A549 (cell line): ENCODE results near the gene SVIL. TPM values are rescaled to one million over a fixed set of nuclear protein-coding genes. Genes with fewer than 3 reads are reported as not detected.

ENCODE experiments used
- ATAC-seq, 2 experiments: fragments of 200-7000 bp in 1 of 2; fragments of >200 bp in 1 of 2; cut with Nextera tagmentation in 1 of 2; cut with Tn5 transposase in 1 of 2; 3 replicates each; pipeline versions ENCODE4 v1.8.0 to v1.9.1; 2018 to 2020; ENCODE audit warnings: mild to moderate bottlenecking in 1 of 2, moderate library complexity in 1 of 2
- CTCF ChIA-PET: fragments of 300-600 bp; sonication (Branson Sonifier 250); formaldehyde crosslinking; extraction: SDS; loops from one replicate; lab custom pipeline; 2021; ENCODE audit warnings: antibody characterized with exemption, inconsistent platforms; lab: Yijun Ruan, JAX
- POLR2A ChIA-PET: fragments of 350-600 bp; formaldehyde crosslinking; extraction: SDS; loops from one replicate; lab custom pipeline; 2021; ENCODE audit warnings: antibody characterized with exemption, inconsistent platforms; lab: Yijun Ruan, JAX
- DNase-seq, 2 experiments: peaks; one replicate each; pipeline versions ENCODE4 v3.0.0 to v3.0.0-alpha.2; 2011 to 2016; ENCODE audit warnings: low read depth in 1 of 2, low spot score in 1 of 2
- FAIRE-seq: peaks from 2 replicates; lab custom pipeline; 2011; peaks lifted over from hg19 to GRCh38; lab: Jason Lieb, UNC
- H3K27ac ChIP-seq, 2 experiments: fragments of >200 bp; sonication (Bioruptor Twin); formaldehyde crosslinking; 3 replicates each; pipeline ENCODE4 v1.5.1; 2016 to 2017
- H3K4me1 ChIP-seq: fragments of >200 bp; sonication (Bioruptor Twin); formaldehyde crosslinking; 3 replicates; pipeline ENCODE4 v1.6.1; 2016
- H3K4me2 ChIP-seq: fragments of >200 bp; sonication (Bioruptor Twin); formaldehyde crosslinking; 3 replicates; pipeline ENCODE4 v1.6.1; 2016
- H3K4me3 ChIP-seq: fragments of >200 bp; sonication (Bioruptor Twin); formaldehyde crosslinking; 3 replicates; pipeline ENCODE4 v1.5.1; 2016
- H3K9me3 ChIP-seq: fragments of >200 bp; sonication (Bioruptor Twin); formaldehyde crosslinking; 3 replicates; pipeline ENCODE4 v1.6.1; 2016
- BHLHE40 ChIP-seq: IDR thresholded peaks from 2 replicates; pipeline ENCODE4 v1.6.1; 2012; ENCODE audit warnings: low read depth, low read length, inconsistent platforms
- CHD2 ChIP-seq: fragments of 150-350 bp; IDR thresholded peaks from 2 replicates; pipeline ENCODE4 v1.6.1; 2014; ENCODE audit warnings: low read length; ENCODE audit not compliant: partially characterized antibody
- CHD4 ChIP-seq: fragments of 200-600 bp; sonication (generic); IDR thresholded peaks from 2 replicates; pipeline ENCODE4 v1.6.1; 2016; ENCODE audit warnings: antibody characterized with exemption, mild to moderate bottlenecking, borderline replicate concordance
- EHMT2 ChIP-seq: fragments of 200-600 bp; sonication (generic); IDR thresholded peaks from 2 replicates; pipeline ENCODE4 v1.6.1; 2016; ENCODE audit warnings: antibody characterized with exemption, low read depth, mild to moderate bottlenecking, moderate library complexity
- ESRRA ChIP-seq: fragments of 150-350 bp; IDR thresholded peaks from 2 replicates; pipeline ENCODE4 v1.6.1; 2014; ENCODE audit warnings: mild to moderate bottlenecking, low read length, borderline replicate concordance
- FOSB ChIP-seq: fragments of 250-450 bp; sonication (Bioruptor Pico); IDR thresholded peaks from 2 replicates; pipeline ENCODE4 v1.5.0; 2020; ENCODE audit warnings: mild to moderate bottlenecking, moderate library complexity
- FOSL2 ChIP-seq, 2 experiments: fragments of 450-650 bp in 1 of 2; fragments of >200 bp in 1 of 2; sonication (Bioruptor Twin) in 1 of 2; formaldehyde crosslinking; IDR thresholded peaks; 2 replicates each; pipeline versions ENCODE4 v1.5.0 to v1.6.1; 2016 to 2020; ENCODE audit warnings: mild to moderate bottlenecking in 1 of 2, moderate library complexity in 1 of 2
- KDM1A ChIP-seq: fragments of 200-600 bp; sonication (generic); IDR thresholded peaks from 2 replicates; pipeline ENCODE4 v1.6.1; 2016; ENCODE audit warnings: low read depth, mild to moderate bottlenecking
- MAZ ChIP-seq: fragments of 150-350 bp; IDR thresholded peaks from 2 replicates; pipeline ENCODE4 v1.6.1; 2014; ENCODE audit warnings: antibody characterized with exemption, low read depth, low read length, borderline replicate concordance
- NFE2L2 ChIP-seq: fragments of 150-350 bp; conservative IDR thresholded peaks from 2 replicates; pipeline ENCODE4 v1.6.1; 2014; ENCODE audit warnings: low read length
- NPAS2 ChIP-seq: fragments of 250-450 bp; sonication (Bioruptor Pico); IDR thresholded peaks from 2 replicates; pipeline ENCODE4 v1.8.0; 2022; ENCODE audit warnings: mild to moderate bottlenecking, moderate library complexity, borderline replicate concordance
- NR3C1 ChIP-seq: fragments of >200 bp; sonication (Bioruptor Twin); formaldehyde crosslinking; IDR thresholded peaks from 3 replicates; pipeline ENCODE4 v1.6.1; 2017
- PHF8 ChIP-seq: fragments of 200-600 bp; sonication (generic); IDR thresholded peaks from 2 replicates; pipeline ENCODE4 v1.6.1; 2016; ENCODE audit warnings: low read depth, mild to moderate bottlenecking, antibody characterized with exemption, moderate library complexity, borderline replicate concordance
- POLR2A ChIP-seq: IDR thresholded peaks from 2 replicates; pipeline ENCODE4 v1.6.1; 2012; ENCODE audit warnings: mild to moderate bottlenecking, low read length
- POLR2AphosphoS2 ChIP-seq: conservative IDR thresholded peaks from 2 replicates; pipeline ENCODE4 v1.6.1; 2012; ENCODE audit warnings: low read length, improper control_type of control experiment, inconsistent platforms
- RAD21 ChIP-seq, 2 experiments: fragments of >200 bp in 1 of 2; sonication (Bioruptor Twin) in 1 of 2; formaldehyde crosslinking in 1 of 2; IDR thresholded peaks in 1 of 2; conservative IDR thresholded peaks in 1 of 2; 2 replicates in 1 of 2; 3 replicates in 1 of 2; pipeline ENCODE4 v1.6.1; 2012 to 2018; ENCODE audit warnings: inconsistent platforms in 1 of 2
- RNF2 ChIP-seq: fragments of 200-600 bp; sonication (generic); IDR thresholded peaks from 2 replicates; pipeline ENCODE4 v1.6.1; 2016; ENCODE audit warnings: low read depth, mild to moderate bottlenecking, antibody characterized with exemption, moderate library complexity, borderline replicate concordance
- SMC3 ChIP-seq: fragments of >200 bp; sonication (Bioruptor Twin); formaldehyde crosslinking; IDR thresholded peaks from 3 replicates; pipeline ENCODE4 v1.6.1; 2018; ENCODE audit warnings: inconsistent platforms
- TFCP2L1 ChIP-seq: fragments of 250-450 bp; sonication (Bioruptor Pico); IDR thresholded peaks from 2 replicates; pipeline ENCODE4 v1.5.0; 2021; ENCODE audit warnings: mild to moderate bottlenecking
- ZNF302 ChIP-seq: fragments of 250-450 bp; sonication (Bioruptor Pico); IDR thresholded peaks from 2 replicates; pipeline ENCODE4 v1.9.0; 2021; ENCODE audit warnings: inconsistent platforms, mild to moderate bottlenecking, moderate library complexity
- ZSCAN20 ChIP-seq: fragments of 250-450 bp; sonication (Bioruptor Pico); IDR thresholded peaks from 2 replicates; pipeline ENCODE4 v1.8.0; 2022; ENCODE audit warnings: mild to moderate bottlenecking, moderate library complexity
- WGBS: methylation state at CpG from one replicate; pipeline ENCODE4 v1.1.6; 2017; ENCODE audit errors: missing lambda C conversion rate; 5-methylcytosine and 5-hydroxymethylcytosine counted together
- polyA plus RNA-seq, 4 experiments: library from polyadenylated mRNA; depleted of rRNA in 3 of 4; stranded (reverse); fragments of >200 nt; fragmentation: RNase III in 1 of 4; extraction: RNeasy Plus Mini Kit Qiagen cat#74134 plus additional on column Dnase treatment in 1 of 4; gene quantifications; 2 replicates in 3 of 4; 3 replicates in 1 of 4; pipeline ENCODE4 v1.2.3, GENCODE V29; 2011 to 2017
- TF ChIP-seq, protein P1 (sequence below): fragments of >200 bp; sonication (Bioruptor Twin); formaldehyde crosslinking; IDR thresholded peaks from 2 replicates; pipeline ENCODE4 v1.6.1; 2016
- TF ChIP-seq, protein P2 (sequence below): fragments of 250-450 bp; sonication (Bioruptor Pico); IDR thresholded peaks from 2 replicates; pipeline ENCODE4 v1.5.0; 2021; ENCODE audit warnings: mild to moderate bottlenecking, moderate library complexity, borderline replicate concordance
- TF ChIP-seq, protein P3 (sequence below): fragments of 250-450 bp; sonication (Bioruptor Pico); IDR thresholded peaks from 2 replicates; pipeline ENCODE4 v1.5.0; 2020; ENCODE audit warnings: low read depth, mild to moderate bottlenecking, moderate library complexity

SVIL gene
- polyA plus RNA-seq, 2 of the 4 experiments (the other 2 are of a cell fraction), result 12.0 to 20.4 TPM

DNA sequence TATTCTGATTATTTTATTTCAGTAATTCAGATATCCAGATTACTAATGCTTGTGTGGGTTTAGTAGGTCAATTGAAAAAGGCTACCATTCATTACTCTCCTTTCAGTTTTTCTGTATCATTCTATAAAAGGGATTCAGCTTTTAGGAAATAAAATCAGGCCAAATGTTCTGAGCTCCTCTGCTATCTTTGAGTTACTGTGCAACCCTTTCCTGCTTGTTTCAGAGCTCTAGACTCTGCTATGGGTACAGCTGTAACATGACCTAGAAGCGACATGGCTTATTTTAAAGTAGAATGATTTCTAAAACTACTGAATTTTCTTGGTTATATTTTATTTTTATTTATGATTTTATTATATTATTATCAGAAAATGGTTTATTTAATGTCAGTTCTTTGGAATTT is 203.1 kb downstream of the SVIL start:
- ChIA-PET CTCF (no interaction called here), POLR2A (no interaction called here)
- Histone ChIP-seq H3K27ac (no peak overlapping the region), H3K9me3 (no peaks in the 10 kb centered on the region), H3K4me2 (no peak overlapping the region), H3K4me3 (no peak overlapping the region), H3K4me1 (0 out of 3 replicates have a peak, but pooled peaks cover 3% of the 10 kb centered on the region)
- TF ChIP-seq BHLHE40 (no peak), EHMT2 (no peak), PHF8 (no peak)
- TF ChIP-seq, protein P1, sequence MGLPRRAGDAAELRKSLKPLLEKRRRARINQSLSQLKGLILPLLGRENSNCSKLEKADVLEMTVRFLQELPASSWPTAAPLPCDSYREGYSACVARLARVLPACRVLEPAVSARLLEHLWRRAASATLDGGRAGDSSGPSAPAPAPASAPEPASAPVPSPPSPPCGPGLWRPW, result no peak
- TF ChIP-seq, protein P2, sequence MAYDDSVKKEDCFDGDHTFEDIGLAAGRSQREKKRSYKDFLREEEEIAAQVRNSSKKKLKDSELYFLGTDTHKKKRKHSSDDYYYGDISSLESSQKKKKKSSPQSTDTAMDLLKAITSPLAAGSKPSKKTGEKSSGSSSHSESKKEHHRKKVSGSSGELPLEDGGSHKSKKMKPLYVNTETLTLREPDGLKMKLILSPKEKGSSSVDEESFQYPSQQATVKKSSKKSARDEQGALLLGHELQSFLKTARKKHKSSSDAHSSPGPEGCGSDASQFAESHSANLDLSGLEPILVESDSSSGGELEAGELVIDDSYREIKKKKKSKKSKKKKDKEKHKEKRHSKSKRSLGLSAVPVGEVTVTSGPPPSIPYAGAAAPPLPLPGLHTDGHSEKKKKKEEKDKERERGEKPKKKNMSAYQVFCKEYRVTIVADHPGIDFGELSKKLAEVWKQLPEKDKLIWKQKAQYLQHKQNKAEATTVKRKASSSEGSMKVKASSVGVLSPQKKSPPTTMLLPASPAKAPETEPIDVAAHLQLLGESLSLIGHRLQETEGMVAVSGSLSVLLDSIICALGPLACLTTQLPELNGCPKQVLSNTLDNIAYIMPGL, result no peak
- ATAC-seq (no peak), FAIRE-seq (no peak), DNase-seq (no peak)
- WGBS, result 81% methylated on average over 1 of the region's 1 CpG

DNA sequence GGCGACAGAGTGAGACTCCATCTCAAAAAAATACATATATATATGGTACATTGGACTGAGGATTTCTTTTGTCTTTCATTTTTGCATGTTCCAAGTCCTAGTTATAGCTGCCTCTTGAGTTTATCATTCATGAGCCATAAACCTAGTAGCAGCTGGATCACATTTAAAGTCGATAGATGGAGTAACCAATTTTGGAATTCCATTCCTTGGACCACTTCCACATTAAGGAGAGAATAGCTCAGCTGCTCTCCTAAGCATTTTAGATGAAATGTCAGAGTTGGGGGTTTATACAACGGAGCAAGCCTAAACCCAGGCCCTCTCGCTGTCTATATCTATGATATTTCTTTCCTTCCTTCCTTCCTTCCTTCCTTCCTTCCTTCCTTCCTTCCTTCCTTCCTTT is 204.7 kb downstream of the SVIL start:
- DNase-seq (no peak), FAIRE-seq (no peak)
- POLR2A ChIA-PET, result no interaction called here
- Histone ChIP-seq H3K27ac (no peak overlapping the region), H3K9me3 (no peaks in the 10 kb centered on the region), H3K4me1 (peaks cover 5% of the 10 kb centered on the region; the same call in 1 of the 3 replicates), H3K4me3 (no peak overlapping the region), H3K4me2 (no peak overlapping the region)
- WGBS, result 83% methylated on average over 4 of the region's 4 CpGs
- CTCF ChIA-PET, result interaction anchor here (0.9 to 2.7 kb wide), 7 partner anchors 10 to 768 kb away, joined by 3 to 17 read pairs (median 4); no protein-coding TSS in a partner anchor
- TF ChIP-seq, protein P2, result no peak
- TF ChIP-seq EHMT2, result no peak
- TF ChIP-seq MAZ, result no peak
- TF ChIP-seq POLR2A, result no peak
- TF ChIP-seq POLR2AphosphoS2, result no peak
- TF ChIP-seq SMC3, result no peak
- TF ChIP-seq CHD2, result no peak
- TF ChIP-seq, all 56 proteins: peak for 0
- no peak for ATAC-seq

DNA sequence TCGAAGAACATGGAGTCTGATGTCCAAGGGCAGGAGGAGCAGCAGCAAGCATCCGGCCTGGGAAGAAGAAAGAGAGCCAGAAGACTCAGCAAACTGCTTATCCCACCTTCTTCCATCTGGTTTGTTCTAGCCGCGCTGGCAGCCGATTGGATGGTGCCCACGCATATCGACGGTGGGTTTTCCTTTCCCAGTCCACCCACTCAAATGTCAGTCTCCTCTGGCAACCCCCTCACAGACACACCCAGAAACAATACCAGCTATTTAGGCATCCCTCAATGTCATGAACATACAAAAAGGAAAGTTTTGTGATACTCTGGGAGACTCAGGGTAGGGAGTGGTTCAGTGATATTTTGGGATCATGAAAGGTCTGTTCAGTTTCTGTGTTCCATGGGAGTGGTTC is 206.3 kb downstream of the SVIL start:
- peaks cover 5% of the 10 kb centered on the region; the same call in 1 of the 3 replicates for H3K4me1 ChIP-seq
- H3K9me3 ChIP-seq, result no peaks in the 10 kb centered on the region
- TF ChIP-seq RNF2 (no peak), TFCP2L1 (CRISPR knock-in tag) (no peak), FOSB (CRISPR knock-in tag) (no peak), EHMT2 (no peak), POLR2A (no peak), NFE2L2 (no peak), RAD21 (conservative IDR thresholded peaks at IDR 0.05 in 1 of 2, IDR thresholded peaks at IDR 0.05 in 1 of 2) (no peak)
- ATAC-seq, result no peak
- no peak for FAIRE-seq
- POLR2A ChIA-PET, result no interaction called here
- CTCF ChIA-PET, result interaction anchor here (0.6 to 2.7 kb wide), 8 partner anchors 9 to 767 kb away, joined by 3 to 17 read pairs (median 3); no protein-coding TSS in a partner anchor
- no peak for DNase-seq
- no peak overlapping the region for H3K4me2 ChIP-seq
- no peak overlapping the region for H3K4me3 ChIP-seq
- WGBS, result 93% methylated on average over 8 of the region's 8 CpGs
- no peak overlapping the region for H3K27ac ChIP-seq

DNA sequence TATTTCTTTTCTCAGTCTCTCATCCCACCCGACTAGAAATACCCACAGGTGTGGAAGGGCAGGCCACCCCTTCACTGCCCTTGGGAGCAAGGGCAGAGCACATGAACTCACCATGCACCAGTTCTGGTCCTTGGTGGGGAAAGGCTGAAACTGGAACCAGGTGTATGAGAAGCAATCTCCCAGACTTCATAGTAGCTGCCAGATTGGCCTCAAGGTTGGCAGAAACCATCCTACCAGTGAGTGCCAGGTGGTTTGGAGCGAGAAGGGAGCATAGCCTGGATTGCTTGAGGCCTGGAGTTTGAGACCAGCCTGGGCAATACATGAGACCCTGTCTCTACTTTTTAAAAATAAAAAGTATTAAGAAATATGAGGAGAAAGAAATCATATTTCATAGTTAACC is 207.1 kb downstream of the SVIL start:
- peaks cover 5% of the 10 kb centered on the region; the same call in 1 of the 3 replicates for H3K4me1 ChIP-seq
- no peak overlapping the region for H3K27ac ChIP-seq
- 98% methylated on average over 2 of the region's 2 CpGs for WGBS
- CTCF ChIA-PET, result interaction anchor here (1.1 to 2.7 kb wide), 3 partner anchors 13 to 54 kb away, joined by 3 to 17 read pairs (median 3); no protein-coding TSS in a partner anchor
- no peak overlapping the region for H3K4me3 ChIP-seq
- DNase-seq (no peak), ATAC-seq (no peak), FAIRE-seq (no peak)
- H3K4me2 ChIP-seq, result no peak overlapping the region
- TF ChIP-seq, protein P3, sequence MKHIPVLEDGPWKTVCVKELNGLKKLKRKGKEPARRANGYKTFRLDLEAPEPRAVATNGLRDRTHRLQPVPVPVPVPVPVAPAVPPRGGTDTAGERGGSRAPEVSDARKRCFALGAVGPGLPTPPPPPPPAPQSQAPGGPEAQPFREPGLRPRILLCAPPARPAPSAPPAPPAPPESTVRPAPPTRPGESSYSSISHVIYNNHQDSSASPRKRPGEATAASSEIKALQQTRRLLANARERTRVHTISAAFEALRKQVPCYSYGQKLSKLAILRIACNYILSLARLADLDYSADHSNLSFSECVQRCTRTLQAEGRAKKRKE (CRISPR knock-in tag), result no peak
- no peak for TF ChIP-seq FOSL2 (IDR thresholded peaks at IDR 0.05)
- no peak for TF ChIP-seq FOSL2 (CRISPR knock-in tag; IDR thresholded peaks at IDR 0.05)
- TF ChIP-seq ZSCAN20 (CRISPR knock-in tag), result no peak
- TF ChIP-seq POLR2A, result no peak
- no peak for TF ChIP-seq NR3C1
- no peak for TF ChIP-seq CHD2
- no peak for TF ChIP-seq CHD4
- TF ChIP-seq, protein P2, result no peak
- TF ChIP-seq NPAS2, result no peak
- TF ChIP-seq ESRRA, result no peak
- no peak for TF ChIP-seq KDM1A
- TF ChIP-seq ZNF302 (CRISPR knock-in tag), result no peak
- H3K9me3 ChIP-seq, result no peaks in the 10 kb centered on the region
- POLR2A ChIA-PET, result no interaction called here
